ENCODE measurements around the gene ATP11C.
"Not testable (repeated sequence)": the region's sequence is repeated elsewhere in the genome, so short reads cannot be mapped to it uniquely, and the experiment has no call there.

ATP11C gene

GRCh38 chrX:139724626-139725025 lies 208.2 kb downstream of the ATP11C start:
- no peak for DNase-seq (ENCODE audit: low read depth)

GRCh38 chrX:139720979-139721378 lies 211.9 kb downstream of the ATP11C start:
- DNase-seq (ENCODE audit: low read depth), result no peak

- peak; percentile 46 for DNase-seq (ENCODE audit: low read depth)
Measured at GRCh38 chrX:139720136-139720535, 212.7 kb downstream of the ATP11C start.

GRCh38 chrX:139708067-139708466 lies 224.8 kb downstream of the ATP11C start, which contains the start of gene MCF2:
Gene MCF2, minus strand, starts transcription at chrX:139708167. Its CDS starts 56,423 bp downstream, at chrX:139651744.
- no peak for DNase-seq (ENCODE audit: low read depth)

- no peak for DNase-seq (ENCODE audit: low read depth)
Measured at GRCh38 chrX:139702658-139703057, 230.2 kb downstream of the ATP11C start.

- no peak for DNase-seq (ENCODE audit: low read depth)
Measured at GRCh38 chrX:139692908-139693307, 239.9 kb downstream of the ATP11C start.

- DNase-seq (ENCODE audit: low read depth), result no peak
Measured at GRCh38 chrX:139692506-139692849, 240.4 kb downstream of the ATP11C start.

GRCh38 chrX:139691843-139692505 lies 240.9 kb downstream of the ATP11C start:
- DNase-seq (ENCODE audit: low read depth), result no peak

- DNase-seq (ENCODE audit: low read depth), result no peak
Measured at GRCh38 chrX:139691493-139691842, 241.4 kb downstream of the ATP11C start.

GRCh38 chrX:139685175-139685574 lies 247.7 kb downstream of the ATP11C start:
- DNase-seq (ENCODE audit: low read depth), result not testable (repeated sequence)

- no peak for DNase-seq (ENCODE audit: low read depth)
Measured at GRCh38 chrX:139680356-139680755, 252.5 kb downstream of the ATP11C start.
